Germinal center (tissue), 1 donor: ENCODE results near the gene NLRC5.
"Not testable (repeated sequence)": the region's sequence is repeated elsewhere in the genome, so short reads cannot be mapped to it uniquely, and the experiment has no call there.

Source experiments
- DNase-seq: peaks from one replicate; pipeline ENCODE4 v3.0.0; 2012; ENCODE audit warnings: mixed read lengths, low spot score

The NLRC5 gene

GRCh38 chr16:56984639-56985038, 4.7 kb upstream of the NLRC5 start:
- DNase-seq, result no peak

- DNase-seq, result no peak
Measured at GRCh38 chr16:56985288-56985961, 3.9 kb upstream of the NLRC5 start.

- DNase-seq, result no peak
Measured at GRCh38 chr16:56985962-56986360, 3.4 kb upstream of the NLRC5 start.

GRCh38 chr16:56986361-56986760, 3.0 kb upstream of the NLRC5 start:
- no peak for DNase-seq

- not testable (repeated sequence) for DNase-seq
Measured at GRCh38 chr16:56986908-56987307, 2.4 kb upstream of the NLRC5 start.

- DNase-seq, result no peak
Measured at GRCh38 chr16:56987692-56988091, 1.7 kb upstream of the NLRC5 start.

- no peak for DNase-seq
Measured at GRCh38 chr16:56988161-56988947, 1.0 kb upstream of the NLRC5 start.

GRCh38 chr16:56989988-56990387, 631 bp downstream of the NLRC5 start:
- DNase-seq, result no peak

GRCh38 chr16:56990407-56991286, 1.3 kb downstream of the NLRC5 start:
- DNase-seq, result no peak

- DNase-seq, result not testable (repeated sequence)
Measured at GRCh38 chr16:56992431-56992830, 3.1 kb downstream of the NLRC5 start.

- DNase-seq, result no peak
Measured at GRCh38 chr16:56993204-56993603, 3.8 kb downstream of the NLRC5 start.

- no peak for DNase-seq
Measured at GRCh38 chr16:56994311-56994710, 5.0 kb downstream of the NLRC5 start.

GRCh38 chr16:56995136-56995805, 5.9 kb downstream of the NLRC5 start:
- DNase-seq, result no peak

- DNase-seq, result no peak
Measured at GRCh38 chr16:56997264-56997663, 7.9 kb downstream of the NLRC5 start.

- DNase-seq, result no peak
Measured at GRCh38 chr16:56997931-56998330, 8.6 kb downstream of the NLRC5 start.

GRCh38 chr16:56998352-56998751, 9.0 kb downstream of the NLRC5 start:
- DNase-seq, result no peak

GRCh38 chr16:56998861-56999260, 9.5 kb downstream of the NLRC5 start:
- DNase-seq, result no peak

GRCh38 chr16:56999409-57000270, 10.3 kb downstream of the NLRC5 start:
- no peak for DNase-seq

GRCh38 chr16:57000271-57001025, 11.1 kb downstream of the NLRC5 start:
- no peak for DNase-seq

- DNase-seq, result no peak
Measured at GRCh38 chr16:57001026-57001679, 11.8 kb downstream of the NLRC5 start.
